Measurements from ENCODE around the gene OSBPL2. TPM values are rescaled to one million over a fixed set of nuclear protein-coding genes. Genes with fewer than 3 reads are reported as not detected.

The OSBPL2 gene
- total RNA-seq, 4 donors from 2014 or later = 23.1 to 31.6 (median 27.1) TPM

GRCh38 chr20:62296724-62297448 is 58.6 kb downstream of the OSBPL2 start:
- 81 to 90% methylated on average over 15 to 25 of the region's 30 CpGs for WGBS, 2 donors
- Histone ChIP-seq H3K36me3 (peaks cover 1 to 68% (median 4%) of the 10 kb centered on the region in 3 donors), H3K4me3 (no peak overlapping the region), H3K27me3 (no peaks in the 10 kb centered on the region), H3K27ac (no peak overlapping the region), H3K9me3 (no peaks in the 10 kb centered on the region), H3K4me1 (peaks cover 0 to 2% (median 0%) of the 10 kb centered on the region in 4 donors)
- no peak for DNase-seq (ENCODE audit: low spot score in 2 of 2)
- TF ChIP-seq CTCF (IDR thresholded peaks at IDR 0.05) (no peak), POLR2A (IDR thresholded peaks at IDR 0.05) (no peak), EP300 (IDR thresholded peaks at IDR 0.05) (no peak)

GRCh38 chr20:62297449-62298227 is 59.3 kb downstream of the OSBPL2 start:
- 82 to 83% methylated on average over 29 of the region's 29 CpGs for WGBS, 2 donors

GRCh38 chr20:62298577-62299249 is 60.4 kb downstream of the OSBPL2 start:
- TF ChIP-seq POLR2A (IDR thresholded peaks at IDR 0.05) (no peak), CTCF (IDR thresholded peaks at IDR 0.05) (no peak), EP300 (IDR thresholded peaks at IDR 0.05) (no peak)
- no peak overlapping the region for H3K27ac ChIP-seq
- no peaks in the 10 kb centered on the region for H3K9me3 ChIP-seq
- H3K36me3 ChIP-seq = peaks cover 0 to 52% (median 0%) of the 10 kb centered on the region in 3 donors
- 89 to 93% methylated on average over 23 to 33 of the region's 33 CpGs for WGBS, 2 donors
- H3K4me3 ChIP-seq = no peak overlapping the region
- H3K27me3 ChIP-seq = no peaks in the 10 kb centered on the region
- no peak for DNase-seq (ENCODE audit: low spot score in 2 of 2)
- peaks cover 0 to 10% (median 1%) of the 10 kb centered on the region in 4 donors for H3K4me1 ChIP-seq

More at GRCh38 chr20:62297449-62298227, 59.3 kb downstream of the OSBPL2 start:
- TF ChIP-seq POLR2A (IDR thresholded peaks at IDR 0.05) (no peak), CTCF (IDR thresholded peaks at IDR 0.05) (no peak), EP300 (IDR thresholded peaks at IDR 0.05) (no peak)
- Histone ChIP-seq H3K4me3 (no peak overlapping the region), H3K4me1 (peaks cover 0 to 7% (median 0%) of the 10 kb centered on the region in 4 donors), H3K9me3 (no peaks in the 10 kb centered on the region), H3K36me3 (peaks cover 0 to 60% (median 0%) of the 10 kb centered on the region in 3 donors), H3K27ac (no peak overlapping the region), H3K27me3 (no peaks in the 10 kb centered on the region)
- no peak for DNase-seq (ENCODE audit: low spot score in 2 of 2)

GRCh38 chr20:62299666-62300236 is 61.4 kb downstream of the OSBPL2 start:
- Histone ChIP-seq H3K27me3 (no peaks in the 10 kb centered on the region), H3K4me3 (no peak overlapping the region), H3K27ac (no peak overlapping the region), H3K9me3 (no peaks in the 10 kb centered on the region), H3K4me1 (peaks cover 4 to 20% (median 11%) of the 10 kb centered on the region in 4 donors), H3K36me3 (peaks cover 0 to 47% (median 0%) of the 10 kb centered on the region in 3 donors)
- DNase-seq (ENCODE audit: low spot score in 2 of 2) = no peak
- no peak for TF ChIP-seq EP300 (IDR thresholded peaks at IDR 0.05)
- no peak for TF ChIP-seq CTCF (IDR thresholded peaks at IDR 0.05)
- no peak for TF ChIP-seq POLR2A (IDR thresholded peaks at IDR 0.05)
- WGBS, 2 donors = 80 to 81% methylated on average over 12 of the region's 12 CpGs
